Measurements from ENCODE around the gene KATNAL1. TPM values are rescaled to one million over a fixed set of nuclear protein-coding genes. Genes with fewer than 3 reads are reported as not detected.

The KATNAL1 gene
- total RNA-seq, 1 donor from 2014 or later: 36.2 TPM

DNA sequence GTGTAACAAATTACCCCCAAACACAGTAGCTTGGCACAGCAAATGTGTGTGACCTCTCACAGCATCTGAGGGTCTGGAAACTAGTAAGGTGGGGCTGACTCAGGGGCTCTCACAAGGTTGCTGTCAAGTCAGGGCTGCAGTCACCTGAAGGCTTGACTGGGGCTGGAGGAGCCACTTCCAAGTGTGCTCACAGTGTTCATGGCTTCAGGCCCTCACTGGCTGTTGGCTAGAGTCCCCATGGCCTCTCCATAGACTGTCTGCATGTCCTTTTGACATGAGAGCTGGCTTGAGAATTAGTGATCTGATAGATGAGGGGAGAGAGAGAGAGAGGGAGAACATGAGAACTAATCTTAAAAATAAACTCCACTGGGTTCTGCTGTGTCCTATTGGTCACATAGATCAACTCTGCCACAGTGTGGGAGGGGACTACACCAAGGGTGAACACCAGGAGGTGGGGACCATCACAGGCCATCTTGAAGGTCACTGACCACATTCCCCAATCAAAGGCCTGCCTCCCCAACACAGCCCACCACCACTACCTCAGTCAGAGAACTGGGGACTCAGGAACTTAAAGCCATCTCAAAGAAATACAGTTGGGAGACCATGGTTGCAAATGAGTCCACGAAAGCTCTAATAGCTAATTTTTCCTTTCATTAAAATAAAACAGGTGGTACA is 38.2 kb upstream of the KATNAL1 start:
- Mint-ChIP-seq H3K27ac (ENCODE audit: unreplicated experiment) (no peak overlapping the region), H3K4me3 (ENCODE audit: unreplicated experiment) (no peak overlapping the region), H3K36me3 (ENCODE audit: low read depth) (no peaks in the 10 kb centered on the region), H3K9me3 (ENCODE audit: low read depth) (no peaks in the 10 kb centered on the region), H3K27me3 (ENCODE audit: low read depth) (no peaks in the 10 kb centered on the region), H3K4me1 (ENCODE audit: low read depth) (peaks cover 21% of the 10 kb centered on the region)
- DNase-seq (ENCODE audit: low spot score): no peak
- TF ChIP-seq, protein P1, sequence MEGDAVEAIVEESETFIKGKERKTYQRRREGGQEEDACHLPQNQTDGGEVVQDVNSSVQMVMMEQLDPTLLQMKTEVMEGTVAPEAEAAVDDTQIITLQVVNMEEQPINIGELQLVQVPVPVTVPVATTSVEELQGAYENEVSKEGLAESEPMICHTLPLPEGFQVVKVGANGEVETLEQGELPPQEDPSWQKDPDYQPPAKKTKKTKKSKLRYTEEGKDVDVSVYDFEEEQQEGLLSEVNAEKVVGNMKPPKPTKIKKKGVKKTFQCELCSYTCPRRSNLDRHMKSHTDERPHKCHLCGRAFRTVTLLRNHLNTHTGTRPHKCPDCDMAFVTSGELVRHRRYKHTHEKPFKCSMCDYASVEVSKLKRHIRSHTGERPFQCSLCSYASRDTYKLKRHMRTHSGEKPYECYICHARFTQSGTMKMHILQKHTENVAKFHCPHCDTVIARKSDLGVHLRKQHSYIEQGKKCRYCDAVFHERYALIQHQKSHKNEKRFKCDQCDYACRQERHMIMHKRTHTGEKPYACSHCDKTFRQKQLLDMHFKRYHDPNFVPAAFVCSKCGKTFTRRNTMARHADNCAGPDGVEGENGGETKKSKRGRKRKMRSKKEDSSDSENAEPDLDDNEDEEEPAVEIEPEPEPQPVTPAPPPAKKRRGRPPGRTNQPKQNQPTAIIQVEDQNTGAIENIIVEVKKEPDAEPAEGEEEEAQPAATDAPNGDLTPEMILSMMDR (IDR thresholded peaks at IDR 0.05): no peak

DNA sequence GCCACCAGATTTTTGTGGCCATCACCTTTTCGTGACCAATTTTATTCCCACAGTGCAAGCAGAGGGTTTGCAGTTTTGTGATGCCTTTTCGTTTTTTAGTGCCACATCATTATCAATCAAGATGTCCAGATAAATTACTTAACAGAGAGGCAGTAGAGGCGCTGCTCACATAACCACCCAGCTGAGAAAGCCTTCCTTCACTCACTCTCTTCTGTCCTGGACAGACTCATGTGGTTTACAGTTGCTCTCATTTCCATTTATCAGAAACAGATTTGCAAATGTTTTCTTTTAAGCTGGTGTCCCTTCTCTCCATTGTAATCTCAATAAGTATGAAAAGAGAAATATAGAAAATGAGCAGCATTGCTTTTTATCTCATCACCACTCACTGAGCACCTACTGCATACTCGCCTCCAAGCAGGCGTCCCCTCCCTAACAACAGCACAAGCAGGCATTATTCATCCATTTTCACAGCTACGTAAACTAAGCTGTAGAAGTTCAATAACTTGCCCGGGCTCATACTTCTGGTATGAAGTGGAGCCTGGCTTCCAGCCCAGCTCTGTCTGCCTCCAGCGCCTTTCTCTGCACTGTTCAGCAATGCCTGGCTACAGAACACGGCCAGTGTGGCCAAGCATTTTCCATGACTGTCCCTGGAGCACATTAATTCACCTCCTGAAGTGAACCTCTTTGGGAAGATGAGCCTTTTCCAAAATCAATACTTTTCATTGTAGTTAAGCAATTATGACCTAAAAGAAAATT is 34.6 kb upstream of the KATNAL1 start:
- Mint-ChIP-seq H3K36me3 (ENCODE audit: low read depth) (no peaks in the 10 kb centered on the region), H3K9me3 (ENCODE audit: low read depth) (no peaks in the 10 kb centered on the region), H3K4me3 (ENCODE audit: unreplicated experiment) (peak overlapping the region; percentile 23), H3K4me1 (ENCODE audit: low read depth) (peaks cover 51% of the 10 kb centered on the region), H3K27me3 (ENCODE audit: low read depth) (no peaks in the 10 kb centered on the region), H3K27ac (ENCODE audit: unreplicated experiment) (peak overlapping the region; percentile 86)
- TF ChIP-seq, protein P1 (IDR thresholded peaks at IDR 0.05): no peak
- no peak for DNase-seq (ENCODE audit: low spot score)

DNA sequence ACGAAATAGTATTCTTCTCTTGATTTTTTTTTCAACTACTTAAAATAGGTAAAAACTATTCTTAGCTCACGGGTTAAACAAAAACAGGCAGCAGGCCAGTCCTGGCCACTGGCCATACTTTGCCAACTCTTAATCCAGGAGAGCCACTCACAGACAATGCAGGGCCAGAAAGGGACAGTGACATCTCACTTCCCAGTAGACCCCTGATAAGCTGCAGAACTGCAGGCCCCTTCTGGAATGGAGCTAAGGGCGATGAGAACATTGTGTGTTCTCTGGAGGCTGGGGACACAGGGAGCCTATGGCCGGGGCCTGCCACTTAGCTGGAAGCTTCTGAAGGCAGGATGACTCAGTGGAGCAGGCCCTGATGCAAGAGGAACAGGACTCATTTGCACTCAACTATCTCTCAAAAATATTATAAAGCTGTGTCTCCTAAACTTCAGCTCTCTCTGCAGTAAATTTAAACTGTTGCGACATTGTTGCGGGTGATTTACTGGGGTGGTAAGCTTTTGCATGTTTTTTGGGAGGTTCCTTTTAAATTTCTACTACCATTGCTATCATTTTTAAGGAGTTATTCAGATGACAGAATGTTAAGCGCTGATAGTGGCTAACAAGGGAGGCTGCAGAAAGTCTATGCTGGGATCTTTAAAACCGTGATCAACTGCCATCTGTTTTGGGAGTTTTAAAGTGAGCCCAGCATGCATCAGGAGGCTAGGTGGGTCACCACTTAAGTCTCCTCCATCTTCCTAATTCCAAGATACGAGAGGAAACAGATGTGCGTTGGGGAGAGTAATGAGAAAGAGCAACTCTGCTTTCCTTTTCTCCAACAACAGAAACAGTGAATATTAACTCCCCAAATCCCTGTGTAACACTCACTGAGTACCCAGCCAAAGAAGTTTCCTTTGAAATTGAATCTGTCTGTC is 33.2 kb upstream of the KATNAL1 start:
- peak overlapping the region; percentile 91 for H3K27ac Mint-ChIP-seq (ENCODE audit: unreplicated experiment)
- TF ChIP-seq, protein P1 (IDR thresholded peaks at IDR 0.05): no peak
- DNase-seq (ENCODE audit: low spot score): no peak
- H3K27me3 Mint-ChIP-seq (ENCODE audit: low read depth): no peaks in the 10 kb centered on the region
- no peaks in the 10 kb centered on the region for H3K36me3 Mint-ChIP-seq (ENCODE audit: low read depth)
- H3K4me3 Mint-ChIP-seq (ENCODE audit: unreplicated experiment): no peak overlapping the region
- peaks cover 51% of the 10 kb centered on the region for H3K4me1 Mint-ChIP-seq (ENCODE audit: low read depth)
- H3K9me3 Mint-ChIP-seq (ENCODE audit: low read depth): no peaks in the 10 kb centered on the region

DNA sequence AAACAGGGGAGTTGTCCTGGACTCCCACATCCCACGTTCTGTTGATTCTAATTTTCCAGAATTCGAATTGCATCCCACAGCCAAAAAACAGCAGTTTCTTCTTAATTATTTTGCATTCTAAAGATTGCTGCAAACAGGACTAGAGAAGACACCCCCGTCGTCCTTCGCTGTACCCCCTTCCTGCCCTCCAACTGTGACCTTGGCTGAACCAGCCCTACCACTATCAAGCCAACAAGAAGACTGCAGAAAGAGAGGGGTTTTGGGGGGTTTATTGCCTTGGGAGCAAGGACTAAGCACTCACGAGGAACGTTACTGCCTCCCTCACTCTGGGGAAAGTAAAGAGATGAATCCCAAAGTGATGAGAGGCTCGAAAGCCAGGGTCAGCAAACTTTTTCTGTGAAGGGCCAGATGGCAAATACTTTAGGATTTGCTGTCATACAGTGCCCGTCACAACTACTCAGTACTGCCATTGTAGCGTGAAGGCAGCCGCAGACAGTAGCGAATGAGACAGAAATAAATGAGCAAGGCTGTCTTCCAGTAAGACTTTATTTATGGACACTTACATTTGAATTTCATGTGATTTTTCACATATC is 32.5 kb upstream of the KATNAL1 start:
- H3K9me3 Mint-ChIP-seq (ENCODE audit: low read depth): no peaks in the 10 kb centered on the region
- TF ChIP-seq, protein P1 (IDR thresholded peaks at IDR 0.05): no peak
- peak overlapping the region; percentile 91 for H3K27ac Mint-ChIP-seq (ENCODE audit: unreplicated experiment)
- no peaks in the 10 kb centered on the region for H3K36me3 Mint-ChIP-seq (ENCODE audit: low read depth)
- no peak for DNase-seq (ENCODE audit: low spot score)
- peaks cover 51% of the 10 kb centered on the region for H3K4me1 Mint-ChIP-seq (ENCODE audit: low read depth)
- no peak overlapping the region for H3K4me3 Mint-ChIP-seq (ENCODE audit: unreplicated experiment)
- H3K27me3 Mint-ChIP-seq (ENCODE audit: low read depth): no peaks in the 10 kb centered on the region
